GM20000 (cell line): ENCODE data around the gene MC1R.

Experiments used
- DNase-seq: peaks from one replicate; pipeline ENCODE4 v3.0.0; 2012; ENCODE audit warnings: low spot score
- TF ChIP-seq, protein P1 (sequence below): IDR thresholded peaks from 2 replicates; pipeline ENCODE4 v1.5.1; 2012; ENCODE audit warnings: mild to moderate bottlenecking, control low read depth; ENCODE audit errors: extremely low read depth, missing control alignments

The MC1R gene

DNA sequence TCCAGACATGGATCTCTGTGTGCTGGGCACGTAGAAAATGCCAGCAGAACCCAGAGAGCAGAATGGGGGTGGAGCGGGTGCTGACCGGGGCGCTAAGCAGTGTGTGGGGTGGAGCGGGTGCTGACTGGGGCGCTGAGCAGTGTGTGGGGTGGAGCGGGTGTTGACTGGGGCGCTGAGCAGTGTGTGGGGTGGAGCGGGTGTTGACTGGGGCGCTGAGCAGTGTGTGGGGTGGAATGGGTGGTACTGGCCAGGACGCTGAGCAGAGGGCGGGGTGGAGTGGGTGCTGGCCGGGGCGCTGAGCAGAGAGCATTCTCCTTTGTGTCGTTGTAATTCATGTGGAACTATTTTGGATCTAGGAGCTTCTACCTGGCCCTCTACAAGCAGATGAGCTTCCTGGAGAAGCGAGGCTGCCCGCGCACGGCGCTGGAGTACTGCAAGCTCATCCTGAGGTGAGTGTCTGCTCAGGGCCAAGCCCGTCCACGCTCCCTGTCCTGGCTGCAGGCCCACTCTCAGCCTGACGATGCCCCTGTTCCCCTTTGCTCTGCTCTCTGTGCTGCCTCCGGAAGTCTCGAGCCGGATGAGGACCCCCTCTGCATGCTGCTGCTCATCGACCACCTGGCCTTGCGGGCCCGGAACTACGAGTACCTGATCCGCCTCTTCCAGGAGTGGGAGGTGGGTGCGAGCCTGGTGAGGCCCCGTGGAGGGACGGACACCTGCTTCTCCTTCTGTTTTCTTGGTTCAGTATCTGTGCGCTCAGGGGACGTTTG is 20.3 kb upstream of the MC1R start:
- no peak for DNase-seq
- TF ChIP-seq, protein P1, sequence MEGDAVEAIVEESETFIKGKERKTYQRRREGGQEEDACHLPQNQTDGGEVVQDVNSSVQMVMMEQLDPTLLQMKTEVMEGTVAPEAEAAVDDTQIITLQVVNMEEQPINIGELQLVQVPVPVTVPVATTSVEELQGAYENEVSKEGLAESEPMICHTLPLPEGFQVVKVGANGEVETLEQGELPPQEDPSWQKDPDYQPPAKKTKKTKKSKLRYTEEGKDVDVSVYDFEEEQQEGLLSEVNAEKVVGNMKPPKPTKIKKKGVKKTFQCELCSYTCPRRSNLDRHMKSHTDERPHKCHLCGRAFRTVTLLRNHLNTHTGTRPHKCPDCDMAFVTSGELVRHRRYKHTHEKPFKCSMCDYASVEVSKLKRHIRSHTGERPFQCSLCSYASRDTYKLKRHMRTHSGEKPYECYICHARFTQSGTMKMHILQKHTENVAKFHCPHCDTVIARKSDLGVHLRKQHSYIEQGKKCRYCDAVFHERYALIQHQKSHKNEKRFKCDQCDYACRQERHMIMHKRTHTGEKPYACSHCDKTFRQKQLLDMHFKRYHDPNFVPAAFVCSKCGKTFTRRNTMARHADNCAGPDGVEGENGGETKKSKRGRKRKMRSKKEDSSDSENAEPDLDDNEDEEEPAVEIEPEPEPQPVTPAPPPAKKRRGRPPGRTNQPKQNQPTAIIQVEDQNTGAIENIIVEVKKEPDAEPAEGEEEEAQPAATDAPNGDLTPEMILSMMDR: no peak

DNA sequence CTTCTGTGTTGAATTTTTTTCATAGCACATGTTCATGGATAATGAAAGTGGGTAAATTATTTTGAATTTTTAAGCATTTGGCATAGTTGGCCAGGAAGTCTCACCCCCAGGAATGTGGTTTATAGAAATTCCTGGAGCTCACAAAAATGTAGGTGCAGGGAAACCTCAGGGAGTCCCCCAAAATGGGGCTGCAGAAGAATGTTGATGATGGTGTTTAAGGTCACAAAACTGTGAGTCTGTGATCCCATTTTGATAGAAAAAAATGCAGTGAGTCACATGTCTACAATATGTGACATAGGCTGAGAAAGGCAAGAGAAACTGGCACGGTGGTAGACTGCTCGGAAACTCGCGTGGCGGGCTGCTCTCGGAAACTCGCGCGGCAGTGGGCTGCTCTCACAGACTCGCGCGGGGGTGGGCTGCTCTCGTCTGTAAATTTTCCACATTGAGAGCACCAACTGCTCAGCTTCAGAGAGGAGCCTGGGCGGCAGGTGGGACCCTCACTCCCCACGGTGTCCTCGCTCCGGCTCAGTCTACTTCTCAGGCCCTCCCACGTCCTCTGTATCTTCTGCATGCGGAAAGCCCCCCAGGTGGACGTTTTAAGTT is 18.7 kb upstream of the MC1R start:
- TF ChIP-seq, protein P1: no peak

DNA sequence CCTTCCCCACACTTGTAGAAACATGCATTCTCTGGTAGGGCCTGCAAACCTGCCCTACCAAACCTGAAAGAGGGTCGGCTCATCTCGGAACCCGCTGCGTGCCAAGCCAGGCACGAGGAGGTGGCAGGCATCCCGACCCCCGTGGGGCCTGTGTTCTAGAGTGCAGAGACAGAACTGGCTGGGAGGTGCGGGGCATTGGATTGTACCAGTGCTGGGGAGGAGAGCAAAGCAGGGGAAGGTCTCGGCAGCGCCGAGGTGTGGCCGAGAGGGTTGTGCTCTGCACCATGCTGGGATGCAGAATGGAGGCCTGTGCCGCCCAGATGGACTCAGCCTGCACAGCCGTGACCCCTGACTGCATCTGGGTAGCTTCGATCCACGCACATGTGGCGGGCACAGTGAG is 17.8 kb upstream of the MC1R start:
- TF ChIP-seq, protein P1: no peak
- no peak for DNase-seq

More for the DNA sequence above, 18.7 kb upstream of the MC1R start:
- DNase-seq: no peak

DNA sequence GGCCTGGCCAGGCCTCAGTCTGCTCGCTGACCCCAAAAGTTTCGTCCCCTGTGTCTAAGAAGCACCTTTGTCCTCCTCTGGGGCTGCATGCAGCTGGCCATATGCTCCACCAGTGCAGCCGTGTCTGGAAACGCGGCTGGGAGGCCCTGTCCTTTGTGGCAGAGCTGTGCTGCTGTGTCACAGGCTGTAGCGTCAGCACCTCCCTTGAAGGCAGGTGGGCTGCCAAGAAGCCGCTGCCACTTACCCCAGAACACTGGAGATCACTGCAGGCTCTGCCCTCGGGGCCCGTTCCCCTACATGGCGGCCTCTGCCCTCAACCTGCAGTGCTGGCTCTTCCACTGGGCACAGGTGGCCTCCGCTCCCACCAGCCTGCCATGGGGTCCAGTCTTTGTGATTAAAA is 15.7 kb upstream of the MC1R start:
- DNase-seq: no peak
- TF ChIP-seq, protein P1: no peak

DNA sequence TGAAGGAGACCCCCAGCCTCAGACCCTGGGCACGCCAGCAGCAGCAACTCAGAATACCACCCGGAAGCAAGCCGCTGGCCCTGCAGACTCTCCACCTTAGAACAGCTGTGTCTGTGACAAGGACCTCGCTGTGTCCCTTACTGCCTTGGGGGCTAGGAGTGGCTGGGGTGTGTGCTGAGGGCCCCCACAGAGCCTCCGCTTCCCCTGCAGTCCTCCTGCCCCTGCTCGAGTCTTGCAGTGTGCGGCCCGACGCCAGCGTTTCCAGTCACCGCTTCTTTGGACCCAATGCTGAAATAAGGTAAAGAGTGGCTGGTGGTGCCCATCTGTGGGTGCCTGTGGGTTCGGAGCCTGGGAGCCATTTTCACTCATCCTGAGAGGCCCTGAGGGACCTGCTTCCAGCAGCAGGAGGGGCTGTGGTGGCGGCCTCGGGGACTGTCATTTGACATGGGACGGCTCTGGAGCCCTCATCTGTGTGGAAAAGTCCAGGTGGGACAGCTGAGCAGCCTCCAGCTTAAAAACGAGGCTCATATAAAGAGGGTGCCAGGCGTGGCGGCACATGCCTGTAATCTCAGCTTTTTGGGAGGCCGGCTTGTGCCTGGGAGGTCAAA is 14.7 kb upstream of the MC1R start:
- DNase-seq: no peak
- TF ChIP-seq, protein P1: no peak

DNA sequence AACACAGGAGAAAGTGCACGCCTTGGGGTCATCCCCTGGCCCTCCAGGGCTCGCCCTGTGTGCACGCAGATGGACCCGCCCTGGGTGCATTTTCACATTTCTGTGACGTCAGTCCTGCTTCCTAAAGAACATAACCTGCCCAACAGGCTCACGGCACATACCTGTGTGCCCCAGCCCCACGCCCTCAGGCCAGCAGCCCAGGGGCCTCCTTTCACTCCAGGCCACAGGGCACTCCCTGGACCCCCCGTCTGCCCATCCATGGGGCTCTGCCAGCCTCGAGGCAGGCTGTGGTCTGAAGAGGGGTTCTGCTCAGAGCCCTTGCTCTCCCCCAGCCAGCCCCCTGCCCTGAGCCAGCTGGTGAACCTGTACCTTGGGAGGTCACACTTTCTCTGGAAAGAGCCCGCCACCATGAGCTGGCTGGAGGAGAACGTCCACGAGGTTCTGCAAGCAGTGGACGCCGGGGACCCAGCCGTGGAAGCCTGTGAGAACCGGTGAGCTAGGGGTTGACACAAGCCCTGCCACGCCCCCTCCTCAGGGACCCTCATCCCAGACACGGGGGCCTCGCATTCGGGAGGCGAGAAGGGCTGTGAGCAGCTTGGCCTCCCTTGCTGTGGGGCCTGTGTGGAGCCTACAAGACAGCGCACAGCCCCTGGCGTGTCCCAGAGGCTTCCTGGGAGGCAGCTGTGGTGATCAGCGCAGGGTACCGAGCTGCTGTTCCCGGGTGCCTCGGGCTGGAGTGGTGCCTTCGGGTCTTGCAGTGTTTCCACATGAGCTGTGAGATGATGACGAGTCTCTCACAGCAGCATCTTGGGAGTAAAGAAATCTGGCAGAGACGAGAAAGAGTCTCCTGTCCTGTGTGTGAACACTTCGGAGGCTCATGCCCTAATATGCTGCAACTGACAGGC is 13.8 kb upstream of the MC1R start:
- TF ChIP-seq, protein P1: no peak
- no peak for DNase-seq
